Lower leg skin (tissue), 3 donors: ENCODE data around the gene HPX.

Source experiments
- POLR2A ChIP-seq, 2 donors: fragments of 450-650 bp; IDR thresholded peaks; one replicate each; pipeline ENCODE4 v1.6.1; 2016 to 2017; ENCODE audit warnings: antibody characterized with exemption in 2 of 2, mild to moderate bottlenecking in 1 of 2, moderate library complexity in 1 of 2
- TF ChIP-seq, protein P1 (sequence below), 3 donors: fragments of 450-650 bp; IDR thresholded peaks; one replicate each; pipeline ENCODE4 v1.5.1; 2016; ENCODE audit warnings: antibody characterized with exemption in 3 of 3, mild to moderate bottlenecking in 3 of 3, moderate library complexity in 2 of 3

DNA sequence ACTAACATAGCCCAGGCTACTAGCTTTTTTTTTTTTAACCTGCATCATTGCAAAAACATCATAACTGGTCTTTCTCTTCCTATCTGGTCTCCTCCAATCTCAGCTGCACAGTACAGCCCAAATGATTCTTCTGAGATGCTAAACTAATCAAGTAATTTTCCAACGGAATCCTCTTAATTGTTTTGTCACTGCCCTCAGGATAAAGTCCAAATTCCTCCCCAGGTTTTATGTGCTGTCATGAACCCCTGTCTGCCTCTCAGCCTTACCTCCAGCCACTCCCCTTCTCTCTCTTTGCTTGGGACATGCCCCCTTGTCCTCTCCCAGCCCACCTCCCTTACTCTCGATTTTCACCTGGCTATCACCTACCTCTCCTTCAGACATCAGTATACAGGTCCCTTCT is 34.4 kb downstream of the HPX start:
- TF ChIP-seq, protein P1, sequence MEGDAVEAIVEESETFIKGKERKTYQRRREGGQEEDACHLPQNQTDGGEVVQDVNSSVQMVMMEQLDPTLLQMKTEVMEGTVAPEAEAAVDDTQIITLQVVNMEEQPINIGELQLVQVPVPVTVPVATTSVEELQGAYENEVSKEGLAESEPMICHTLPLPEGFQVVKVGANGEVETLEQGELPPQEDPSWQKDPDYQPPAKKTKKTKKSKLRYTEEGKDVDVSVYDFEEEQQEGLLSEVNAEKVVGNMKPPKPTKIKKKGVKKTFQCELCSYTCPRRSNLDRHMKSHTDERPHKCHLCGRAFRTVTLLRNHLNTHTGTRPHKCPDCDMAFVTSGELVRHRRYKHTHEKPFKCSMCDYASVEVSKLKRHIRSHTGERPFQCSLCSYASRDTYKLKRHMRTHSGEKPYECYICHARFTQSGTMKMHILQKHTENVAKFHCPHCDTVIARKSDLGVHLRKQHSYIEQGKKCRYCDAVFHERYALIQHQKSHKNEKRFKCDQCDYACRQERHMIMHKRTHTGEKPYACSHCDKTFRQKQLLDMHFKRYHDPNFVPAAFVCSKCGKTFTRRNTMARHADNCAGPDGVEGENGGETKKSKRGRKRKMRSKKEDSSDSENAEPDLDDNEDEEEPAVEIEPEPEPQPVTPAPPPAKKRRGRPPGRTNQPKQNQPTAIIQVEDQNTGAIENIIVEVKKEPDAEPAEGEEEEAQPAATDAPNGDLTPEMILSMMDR (IDR thresholded peaks at IDR 0.05), result no peak
- TF ChIP-seq POLR2A (IDR thresholded peaks at IDR 0.05), result no peak
